GM19467 (cell line): Measurements from ENCODE around the gene AP1S2.

Experiments used
- ATAC-seq: cut with Tn5 transposase; IDR thresholded peaks from one replicate; pipeline ENCODE4 v1.9.1; 2021; ENCODE audit warnings: mild to moderate bottlenecking, moderate library complexity; ENCODE audit not compliant: unreplicated experiment

Gene AP1S2

DNA sequence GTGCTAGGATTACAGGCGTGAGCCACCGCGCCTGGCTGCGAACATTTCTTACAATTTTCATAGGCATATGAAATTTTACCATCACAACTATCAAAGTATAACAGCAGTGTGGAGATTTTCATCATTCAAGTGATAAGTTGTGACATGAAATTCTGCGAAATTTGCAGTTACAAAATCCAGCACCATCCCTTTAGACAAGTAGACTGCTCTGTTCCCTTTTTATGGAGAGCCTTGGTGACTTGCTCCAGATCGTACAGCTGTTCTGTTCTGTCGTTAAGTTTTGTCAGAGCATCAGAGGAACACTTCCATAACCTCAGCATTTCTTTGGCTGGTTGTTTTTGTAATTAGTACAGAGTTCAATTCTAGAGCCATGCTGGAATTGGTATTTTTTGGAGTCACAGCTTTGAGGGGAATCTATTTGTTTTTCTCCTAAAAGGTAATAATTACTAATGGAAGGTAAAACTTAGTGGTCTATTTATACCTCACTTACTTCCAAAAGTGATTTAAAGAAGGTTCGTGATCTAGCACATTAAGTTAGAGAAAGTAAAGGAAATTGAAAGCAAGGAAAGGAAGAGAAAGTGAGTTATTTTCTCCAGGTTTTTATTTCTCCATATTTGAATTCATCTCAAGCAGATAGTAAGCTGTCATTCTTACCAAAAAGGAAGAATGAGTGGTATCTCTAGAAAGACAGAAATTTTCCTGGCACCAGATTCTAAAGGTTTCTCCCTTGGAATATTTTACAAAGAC is 42.2 kb downstream of the AP1S2 start:
- ATAC-seq, result no peak

DNA sequence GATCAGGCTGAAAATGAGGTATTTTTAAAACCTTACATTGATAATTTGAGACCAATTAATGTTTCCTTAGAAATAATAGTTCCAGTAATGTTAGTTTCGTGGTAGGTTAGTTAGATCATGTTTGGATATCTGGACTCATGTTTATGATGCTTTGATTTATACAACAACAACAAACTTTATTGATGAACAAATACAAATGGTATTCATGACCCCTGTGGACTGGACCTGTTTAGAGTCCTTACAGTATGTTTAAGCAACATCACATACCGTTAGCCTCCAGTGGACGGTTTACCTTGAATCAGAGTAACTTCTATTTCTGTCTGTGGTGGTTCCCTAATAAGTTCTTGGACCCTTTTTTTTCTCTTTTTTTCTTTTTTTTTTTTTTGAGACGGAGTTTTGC is 46.4 kb downstream of the AP1S2 start:
- no peak for ATAC-seq

DNA sequence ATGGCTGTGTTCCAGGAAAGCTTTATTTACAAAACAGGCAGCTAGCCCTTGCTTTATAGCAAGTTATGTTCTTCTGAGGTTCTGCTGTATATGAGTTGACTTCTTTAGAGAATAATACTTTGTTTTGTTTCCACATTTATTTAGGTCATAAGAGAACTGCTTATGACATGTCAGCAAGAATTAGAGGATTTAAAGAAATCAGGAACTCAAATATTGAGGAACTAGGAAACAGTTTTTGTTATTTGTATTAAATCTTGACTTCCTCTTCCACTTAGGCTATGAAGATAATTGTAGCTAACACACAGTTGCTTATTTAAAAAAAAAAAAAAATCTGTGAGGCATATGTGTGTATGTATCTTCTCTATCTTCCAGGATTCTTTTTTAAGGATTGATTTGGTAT is 50.0 kb downstream of the AP1S2 start:
- ATAC-seq, result no peak

DNA sequence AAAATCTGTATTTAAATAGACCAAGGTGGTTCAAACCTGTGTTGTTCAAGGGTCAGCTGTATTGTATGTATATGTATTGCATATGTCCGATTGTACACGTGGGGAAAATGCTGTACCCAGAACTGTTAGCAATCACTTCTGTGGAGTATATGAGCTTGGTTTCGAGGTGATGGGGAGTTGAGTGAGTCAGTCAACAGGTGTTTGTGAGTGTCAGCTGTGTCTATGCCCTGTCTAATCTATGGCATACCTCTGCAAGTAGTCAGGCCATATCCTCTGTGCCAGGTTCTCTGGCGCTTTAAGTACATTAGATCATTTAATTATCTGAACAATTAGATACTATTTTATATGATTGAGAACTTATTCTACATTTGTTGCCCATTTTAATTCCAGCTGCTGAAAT is 56.9 kb downstream of the AP1S2 start:
- no peak for ATAC-seq

GRCh38 chrX:15790769-15791290 is 63.8 kb downstream of the AP1S2 start:
- peak; percentile 12 for ATAC-seq

- peak; percentile 93 for ATAC-seq
Measured at GRCh38 chrX:15789979-15790768, 64.4 kb downstream of the AP1S2 start, which contains the start of gene ZRSR2. ZRSR2 (plus strand) TSS chrX:15790484; CDS start chrX:15790496, 12 bp downstream.

DNA sequence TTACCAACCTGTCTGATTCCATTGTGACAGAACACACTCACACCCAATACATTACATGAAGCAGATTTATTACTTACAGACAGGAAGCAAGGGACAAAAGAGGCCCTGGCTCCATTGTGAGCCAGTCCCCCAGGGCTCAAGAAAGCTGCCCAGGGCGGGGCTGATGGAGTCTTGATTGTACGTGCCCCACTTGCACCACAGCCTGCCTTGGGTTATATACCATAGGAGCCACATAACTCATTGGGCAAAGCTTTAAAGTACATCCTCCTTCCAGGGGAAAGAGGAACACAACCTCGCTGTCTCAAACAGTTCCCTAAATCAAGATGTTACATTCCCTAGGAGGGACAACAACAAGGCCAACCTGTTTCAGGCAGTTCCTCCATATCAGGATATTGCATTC is 67.7 kb downstream of the AP1S2 start:
- no peak for ATAC-seq

DNA sequence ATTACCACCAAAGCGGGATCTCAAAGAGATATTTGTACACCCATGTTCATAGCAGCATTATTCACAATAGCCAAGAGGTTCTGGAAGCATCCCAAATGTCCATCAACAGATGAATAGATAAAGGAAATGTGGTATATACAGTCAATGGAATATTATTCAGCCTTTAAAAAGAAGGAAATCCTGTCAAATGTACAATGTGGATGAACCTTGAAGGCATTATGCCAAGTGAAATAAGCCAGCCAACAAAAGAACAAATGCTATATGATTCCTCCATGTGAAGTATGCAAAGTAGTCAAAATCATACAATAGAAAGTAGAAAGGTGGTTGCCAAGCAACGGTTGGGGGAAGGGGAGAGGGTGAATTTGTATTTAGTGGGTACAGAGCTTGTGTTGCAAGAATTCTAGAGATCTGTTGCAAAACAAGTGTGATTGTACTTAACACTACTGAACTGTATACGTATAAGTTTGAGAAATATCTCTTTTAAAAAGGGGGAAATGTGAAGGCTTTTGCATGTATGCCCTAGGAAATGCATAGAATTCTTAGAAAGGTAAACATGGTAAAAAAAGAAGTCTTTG is 69.3 kb downstream of the AP1S2 start:
- no peak for ATAC-seq

DNA sequence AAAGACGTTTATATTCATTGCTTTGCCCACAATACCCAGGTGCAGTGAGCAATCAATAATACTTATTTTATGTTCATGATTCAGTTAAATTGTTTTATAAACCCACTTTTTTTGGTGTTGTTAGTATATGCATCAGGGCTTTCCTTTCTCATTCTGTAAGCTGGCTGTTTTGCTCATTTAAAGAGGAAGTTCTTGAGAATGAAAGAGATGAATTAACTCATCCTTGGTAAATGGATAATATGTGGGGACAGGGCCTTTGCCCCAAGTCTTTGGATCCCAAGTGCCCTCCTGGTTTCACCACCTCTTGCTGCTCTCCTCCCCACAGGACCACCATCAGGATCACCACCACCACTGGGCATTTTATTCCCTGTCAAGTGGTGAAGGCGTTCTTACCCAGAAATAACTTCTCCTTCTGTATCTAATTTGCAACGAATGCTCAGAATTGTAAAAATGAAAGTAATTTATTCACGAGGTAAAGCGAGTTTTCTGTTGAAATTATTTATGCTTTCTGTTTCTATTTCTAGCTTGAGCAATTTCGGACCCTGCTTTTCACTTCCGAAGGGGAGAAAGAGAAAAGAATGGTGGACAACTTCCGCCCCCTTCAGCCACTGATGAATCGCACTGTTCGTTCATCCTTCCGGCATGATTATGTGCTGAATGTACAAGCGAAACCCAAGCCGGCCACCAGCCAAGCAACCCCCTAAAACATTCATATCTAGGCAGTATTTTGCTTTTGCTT is 72.5 kb downstream of the AP1S2 start:
- peak; percentile 76 for ATAC-seq
